Keratinocyte (primary cell): Measurements from ENCODE around the gene SDR42E2. TPM values are rescaled to one million over a fixed set of nuclear protein-coding genes. Genes with fewer than 3 reads are reported as not detected.

Source experiments
- DNase-seq: peaks from one replicate; pipeline ENCODE4 v3.0.0-alpha.2; 2011; ENCODE audit warnings: low read depth, missing footprints, low spot score
- FAIRE-seq: peaks from 2 replicates; lab custom pipeline; 2011; peaks lifted over from hg19 to GRCh38; lab: Jason Lieb, UNC
- H2AFZ ChIP-seq: 2 replicates; pipeline ENCODE4 v1.6.0; 2012; ENCODE audit warnings: low read length, control low read depth, inconsistent platforms; ENCODE audit not compliant: control insufficient read depth
- H3K27ac ChIP-seq: 2 replicates; pipeline ENCODE4 v1.5.1; 2011; ENCODE audit warnings: low read length; ENCODE audit not compliant: control insufficient read depth, insufficient read depth
- H3K27me3 ChIP-seq: 3 replicates; pipeline ENCODE4 v1.6.0; 2011; ENCODE audit warnings: low read length; ENCODE audit not compliant: control insufficient read depth, insufficient read depth; ENCODE audit errors: extremely low read depth
- H3K36me3 ChIP-seq, 2 experiments: 2 replicates in 1 of 2; 3 replicates in 1 of 2; pipeline ENCODE4 v1.5.1; 2011; ENCODE audit warnings: low read length in 2 of 2, mild to moderate bottlenecking in 1 of 2; ENCODE audit not compliant: control insufficient read depth in 2 of 2, insufficient read depth in 2 of 2; ENCODE audit errors: extremely low read depth in 1 of 2
- H3K4me1 ChIP-seq: 3 replicates; pipeline ENCODE4 v1.5.1; 2011; ENCODE audit warnings: low read length; ENCODE audit not compliant: control insufficient read depth, insufficient read depth; ENCODE audit errors: extremely low read depth
- H3K4me2 ChIP-seq: 3 replicates; pipeline ENCODE4 v1.6.0; 2011; ENCODE audit warnings: low read depth, low read length; ENCODE audit not compliant: control insufficient read depth, insufficient read depth; ENCODE audit errors: extremely low read depth
- H3K4me3 ChIP-seq, 3 experiments: fragments of 200-600 bp in 1 of 3; sonication (generic) in 1 of 3; 2 replicates in 2 of 3; 3 replicates in 1 of 3; pipeline ENCODE4 v1.5.1; 2011 to 2016; ENCODE audit warnings: low read length in 3 of 3, mild to moderate bottlenecking in 3 of 3, control low read depth in 2 of 3, inconsistent platforms in 1 of 3, low read depth in 1 of 3, mixed read lengths in 1 of 3, mixed run types in 1 of 3, moderate library complexity in 1 of 3; ENCODE audit not compliant: control insufficient read depth in 2 of 3, insufficient read depth in 2 of 3; ENCODE audit errors: extremely low read depth in 1 of 3
- H3K79me2 ChIP-seq: 2 replicates; pipeline ENCODE4 v1.6.0; 2012; ENCODE audit warnings: low read length; ENCODE audit not compliant: control insufficient read depth, insufficient read depth
- H3K9ac ChIP-seq: 3 replicates; pipeline ENCODE4 v1.6.0; 2011; ENCODE audit warnings: low read length; ENCODE audit not compliant: control insufficient read depth, insufficient read depth; ENCODE audit errors: extremely low read depth
- H3K9me1 ChIP-seq: 3 replicates; pipeline ENCODE4 v1.6.0; 2011; ENCODE audit warnings: low read length; ENCODE audit not compliant: control insufficient read depth, insufficient read depth; ENCODE audit errors: extremely low read depth
- H3K9me3 ChIP-seq: 2 replicates; pipeline ENCODE4 v1.5.1; 2012; ENCODE audit warnings: low read depth, low read length; ENCODE audit not compliant: control insufficient read depth
- H4K20me1 ChIP-seq: 3 replicates; pipeline ENCODE4 v1.6.0; 2011; ENCODE audit warnings: low read length; ENCODE audit not compliant: control insufficient read depth, insufficient read depth; ENCODE audit errors: extremely low read depth
- EZH2 ChIP-seq: IDR thresholded peaks from one replicate; pipeline ENCODE4 v1.6.1; 2012; ENCODE audit warnings: inconsistent platforms, mild to moderate bottlenecking, low read length, moderate library complexity
- dilution Hi-C: fragments of 300-500 bp; cut with MboI; formaldehyde crosslinking; loops from one replicate; pipeline ENCODE4 v1.7.0; 2020; ENCODE audit warnings: low sequenced_read_pairs; ENCODE audit not compliant: extremely low pct_ligation_motif_present
- polyA plus RNA-seq, 5 experiments: library from polyadenylated mRNA; depleted of rRNA in 3 of 5; stranded (reverse) in 3 of 5; stranded (forward) in 1 of 5; unstranded in 1 of 5; fragments of >200 nt; gene quantifications; 1 replicate in 1 of 5; 2 replicates in 3 of 5; 3 replicates in 1 of 5; pipeline versions ENCODE4 v1.2.1 to v1.2.3, GENCODE V29; 2011 to 2012; ENCODE audit warnings: missing spikeins in 2 of 5, low read depth in 1 of 5, low replicate concordance in 1 of 5
- TF ChIP-seq, protein P1 (sequence below), 3 experiments: IDR thresholded peaks in 1 of 3; conservative IDR thresholded peaks in 1 of 3; optimal IDR thresholded peaks in 1 of 3; 2 replicates in 2 of 3; 3 replicates in 1 of 3; pipeline versions ENCODE3 to v1.5.1; 2011; ENCODE audit warnings: low read length in 3 of 3, mild to moderate bottlenecking in 3 of 3, moderate library complexity in 2 of 3, control low read depth in 1 of 3, inconsistent platforms in 1 of 3; ENCODE audit not compliant: insufficient read depth in 2 of 3; ENCODE audit errors: extremely low read depth in 1 of 3

SDR42E2 gene
- polyA plus RNA-seq, 1 donor (not counting 4 experiments of a cell fraction or from before 2014, with no cell fraction given): not detected

DNA sequence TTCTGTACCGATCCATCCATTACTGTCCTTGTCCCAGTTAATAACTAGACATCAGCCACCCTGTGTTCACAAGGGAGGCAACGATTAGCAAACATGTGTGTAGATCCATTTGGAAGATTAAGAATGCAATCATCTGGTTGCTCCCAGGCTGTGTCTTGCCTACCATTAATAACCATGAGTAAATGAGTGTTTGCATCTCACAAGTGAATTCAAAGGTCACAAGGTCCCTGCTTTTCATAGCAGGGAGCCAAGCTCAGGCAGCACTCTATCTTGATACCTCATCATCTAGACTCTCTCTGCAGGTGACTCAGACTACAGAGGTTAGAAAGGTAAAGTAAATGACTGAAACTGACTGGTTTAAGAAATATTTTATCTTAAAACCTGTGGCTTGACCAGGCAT, 44.7 kb upstream of the SDR42E2 start:
- Histone ChIP-seq H3K4me1 (peaks cover 2% of the 10 kb centered on the region), H3K27me3 (peaks cover 4% of the 10 kb centered on the region), H3K9ac (no peak overlapping the region), H3K4me3 (no peak overlapping the region), H3K9me3 (no peaks in the 10 kb centered on the region), H4K20me1 (no peaks in the 10 kb centered on the region), H3K9me1 (no peaks in the 10 kb centered on the region), H3K4me2 (no peak overlapping the region), H2AFZ (no peak overlapping the region), H3K79me2 (no peaks in the 10 kb centered on the region), H3K27ac (no peak overlapping the region), H3K36me3 (no peaks in the 10 kb centered on the region)
- TF ChIP-seq EZH2: no peak
- TF ChIP-seq, protein P1, sequence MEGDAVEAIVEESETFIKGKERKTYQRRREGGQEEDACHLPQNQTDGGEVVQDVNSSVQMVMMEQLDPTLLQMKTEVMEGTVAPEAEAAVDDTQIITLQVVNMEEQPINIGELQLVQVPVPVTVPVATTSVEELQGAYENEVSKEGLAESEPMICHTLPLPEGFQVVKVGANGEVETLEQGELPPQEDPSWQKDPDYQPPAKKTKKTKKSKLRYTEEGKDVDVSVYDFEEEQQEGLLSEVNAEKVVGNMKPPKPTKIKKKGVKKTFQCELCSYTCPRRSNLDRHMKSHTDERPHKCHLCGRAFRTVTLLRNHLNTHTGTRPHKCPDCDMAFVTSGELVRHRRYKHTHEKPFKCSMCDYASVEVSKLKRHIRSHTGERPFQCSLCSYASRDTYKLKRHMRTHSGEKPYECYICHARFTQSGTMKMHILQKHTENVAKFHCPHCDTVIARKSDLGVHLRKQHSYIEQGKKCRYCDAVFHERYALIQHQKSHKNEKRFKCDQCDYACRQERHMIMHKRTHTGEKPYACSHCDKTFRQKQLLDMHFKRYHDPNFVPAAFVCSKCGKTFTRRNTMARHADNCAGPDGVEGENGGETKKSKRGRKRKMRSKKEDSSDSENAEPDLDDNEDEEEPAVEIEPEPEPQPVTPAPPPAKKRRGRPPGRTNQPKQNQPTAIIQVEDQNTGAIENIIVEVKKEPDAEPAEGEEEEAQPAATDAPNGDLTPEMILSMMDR (optimal IDR thresholded peaks at IDR 0.05 in 1 of 3, IDR thresholded peaks at IDR 0.05 in 1 of 3, conservative IDR thresholded peaks at IDR 0.05 in 1 of 3; ENCODE audit: extremely low read depth in 1 of 3, insufficient read depth in 2 of 3, low read length in 3 of 3): no peak
- DNase-seq (no peak), FAIRE-seq (peak; percentile 57)
- dilution Hi-C loops: no loop called here

DNA sequence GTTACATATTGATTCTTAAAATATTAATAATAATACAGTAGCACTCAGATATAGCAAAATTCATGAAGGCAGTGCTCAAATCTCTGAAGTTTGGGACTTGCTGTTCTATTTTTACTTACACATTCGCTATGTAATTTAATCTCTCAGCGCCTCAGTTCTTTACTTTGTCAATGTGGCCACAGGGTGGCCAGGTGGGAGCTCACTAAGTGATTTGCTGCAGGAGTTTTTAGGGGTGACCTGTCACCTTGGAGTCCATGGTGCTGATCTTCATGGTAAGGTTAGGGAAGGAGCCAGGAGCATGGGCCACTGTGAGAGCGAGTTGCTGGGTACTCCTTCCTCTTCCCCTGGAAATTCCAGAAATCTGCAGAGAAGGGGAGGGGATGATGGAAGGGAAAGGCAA, 41.9 kb upstream of the SDR42E2 start:
- H3K9me1 ChIP-seq: no peaks in the 10 kb centered on the region
- peaks cover 2% of the 10 kb centered on the region for H3K4me1 ChIP-seq
- H4K20me1 ChIP-seq: no peaks in the 10 kb centered on the region
- TF ChIP-seq EZH2: no peak
- TF ChIP-seq, protein P1 (optimal IDR thresholded peaks at IDR 0.05 in 1 of 3, IDR thresholded peaks at IDR 0.05 in 1 of 3, conservative IDR thresholded peaks at IDR 0.05 in 1 of 3; ENCODE audit: extremely low read depth in 1 of 3, insufficient read depth in 2 of 3, low read length in 3 of 3): no peak
- no peaks in the 10 kb centered on the region for H3K9me3 ChIP-seq
- H3K4me2 ChIP-seq: no peak overlapping the region
- no peaks in the 10 kb centered on the region for H3K79me2 ChIP-seq
- FAIRE-seq (no peak), DNase-seq (no peak)
- H2AFZ ChIP-seq: no peak overlapping the region
- H3K27ac ChIP-seq: no peak overlapping the region
- H3K9ac ChIP-seq: no peak overlapping the region
- dilution Hi-C loops: no loop called here
- no peak overlapping the region for H3K4me3 ChIP-seq
- H3K27me3 ChIP-seq: peaks cover 4% of the 10 kb centered on the region
- no peaks in the 10 kb centered on the region for H3K36me3 ChIP-seq
